Heart left ventricle (tissue), 13 donors: Measurements from ENCODE around the gene MKRN2.

Source experiments
- POLR2A ChIP-seq, 2 donors: fragments of 450-650 bp; IDR thresholded peaks; one replicate each; pipeline ENCODE4 v1.6.1; 2017; ENCODE audit warnings: antibody characterized with exemption in 2 of 2, mild to moderate bottlenecking in 2 of 2, moderate library complexity in 2 of 2
- TF ChIP-seq, protein P1 (sequence below), 12 donors: fragments of 200-600 bp; sonication (generic) in 4 of 12; IDR thresholded peaks; one replicate each; pipeline versions ENCODE4 v1.5.0 to v1.8.0; 2018 to 2022; ENCODE audit warnings: antibody characterized with exemption in 12 of 12, mild to moderate bottlenecking in 5 of 12
- donor health status: ischemic (EF 13 %, LVEDD 7.1; RV severe dilation, severe dysfunction).
- donor health status: DM: no; HTN: yes; CAD: no.
- donor health status: DM: no; HTN: no; CAD: no.
- donor health status: ischemic (EF 25% LVEDD 6.9; RV normal size, moderate dysfunction).
- donor health status: ischemic (EF 25% LVEDD 5.7; RV mildly dilated, moderate dysfunction).
- donor health status: ischemic (EF 35%, LVEDD 5.7; RV mildly dilated, moderate dysfunction).
- donor health status: nonischemic (EF 11% LVEDD 7.7; RV severe dilation, severe dysfunction).
- donor health status: DM: yes; HTN: yes; CAD: no.
- donor health status: PGD.
- donor health status: ischemic (EF 29% LVEDD 5.4; RV normal size, mild dysfunction).
- donor health status: nonischemic (EF 23%, LVEDD 6.1; RV moderate dilation, normal function).

- TF ChIP-seq, protein P1, sequence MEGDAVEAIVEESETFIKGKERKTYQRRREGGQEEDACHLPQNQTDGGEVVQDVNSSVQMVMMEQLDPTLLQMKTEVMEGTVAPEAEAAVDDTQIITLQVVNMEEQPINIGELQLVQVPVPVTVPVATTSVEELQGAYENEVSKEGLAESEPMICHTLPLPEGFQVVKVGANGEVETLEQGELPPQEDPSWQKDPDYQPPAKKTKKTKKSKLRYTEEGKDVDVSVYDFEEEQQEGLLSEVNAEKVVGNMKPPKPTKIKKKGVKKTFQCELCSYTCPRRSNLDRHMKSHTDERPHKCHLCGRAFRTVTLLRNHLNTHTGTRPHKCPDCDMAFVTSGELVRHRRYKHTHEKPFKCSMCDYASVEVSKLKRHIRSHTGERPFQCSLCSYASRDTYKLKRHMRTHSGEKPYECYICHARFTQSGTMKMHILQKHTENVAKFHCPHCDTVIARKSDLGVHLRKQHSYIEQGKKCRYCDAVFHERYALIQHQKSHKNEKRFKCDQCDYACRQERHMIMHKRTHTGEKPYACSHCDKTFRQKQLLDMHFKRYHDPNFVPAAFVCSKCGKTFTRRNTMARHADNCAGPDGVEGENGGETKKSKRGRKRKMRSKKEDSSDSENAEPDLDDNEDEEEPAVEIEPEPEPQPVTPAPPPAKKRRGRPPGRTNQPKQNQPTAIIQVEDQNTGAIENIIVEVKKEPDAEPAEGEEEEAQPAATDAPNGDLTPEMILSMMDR (IDR thresholded peaks at IDR 0.05), result no peak
- TF ChIP-seq POLR2A (IDR thresholded peaks at IDR 0.05), result no peak
These were observed 12.9 kb downstream of the MKRN2 start for GRCh38 chr3:12569836-12570235.
